Measurements from ENCODE around the gene HMCN1.

GRCh38 chr1:185914089-185914488, 179.9 kb downstream of the HMCN1 start:
- TF ChIP-seq CTCF (conservative IDR thresholded peaks at IDR 0.05): no peak
- no peak for TF ChIP-seq EZH2 (IDR thresholded peaks at IDR 0.05; ENCODE audit: low read depth)
